ENCODE data around the gene CLGN. TPM values are rescaled to one million over a fixed set of nuclear protein-coding genes. Genes with fewer than 3 reads are reported as not detected.

The CLGN gene
- total RNA-seq, 2 experiments from 2014 or later = not detected

GRCh38 chr4:140343303-140343702, 84.1 kb downstream of the CLGN start:
- Mint-ChIP-seq H3K27ac (no peak overlapping the region), H3K4me1 (peaks cover 4% of the 10 kb centered on the region), H3K9me3 (no peaks in the 10 kb centered on the region), H3K27me3 (peaks cover 18% of the 10 kb centered on the region), H3K4me3 (no peak overlapping the region), H3K36me3 (no peaks in the 10 kb centered on the region)
- ATAC-seq (ENCODE audit: low read depth) (no peak), DNase-seq (no peak)
- POLR2A ChIA-PET = no interaction called here

- Mint-ChIP-seq H3K4me1 (peaks cover 4% of the 10 kb centered on the region), H3K27me3 (peaks cover 18% of the 10 kb centered on the region), H3K27ac (no peak overlapping the region), H3K36me3 (no peaks in the 10 kb centered on the region), H3K4me3 (no peak overlapping the region), H3K9me3 (no peaks in the 10 kb centered on the region)
- no peak for ATAC-seq (ENCODE audit: low read depth)
- POLR2A ChIA-PET = no interaction called here
- DNase-seq = no peak
These were observed 84.8 kb downstream of the CLGN start for GRCh38 chr4:140342620-140343019.

Other genes starting within 250 kb of the CLGN start
- 10 to 100 TPM; 24.0 to 26.5 TPM for gene SCOC, start 54.0 kb downstream of the CLGN start, total RNA-seq
- gene MGAT4D, start 70.6 kb upstream of the CLGN start, total RNA-seq = not detected
- 10 to 100 TPM; 21.8 to 22.9 TPM for gene ELMOD2, start 96.5 kb upstream of the CLGN start, total RNA-seq
- not detected for gene UCP1, start 141.3 kb upstream of the CLGN start, total RNA-seq